GM19239 (cell line): ENCODE data around the gene CITED4.

ENCODE experiments used
- DNase-seq: peaks from one replicate; pipeline ENCODE4 v3.0.0; 2011; ENCODE audit warnings: low spot score; ENCODE audit not compliant: insufficient read length
- FAIRE-seq: peaks from 2 replicates; lab custom pipeline; 2011; peaks lifted over from hg19 to GRCh38; lab: Jason Lieb, UNC

The CITED4 gene

DNA sequence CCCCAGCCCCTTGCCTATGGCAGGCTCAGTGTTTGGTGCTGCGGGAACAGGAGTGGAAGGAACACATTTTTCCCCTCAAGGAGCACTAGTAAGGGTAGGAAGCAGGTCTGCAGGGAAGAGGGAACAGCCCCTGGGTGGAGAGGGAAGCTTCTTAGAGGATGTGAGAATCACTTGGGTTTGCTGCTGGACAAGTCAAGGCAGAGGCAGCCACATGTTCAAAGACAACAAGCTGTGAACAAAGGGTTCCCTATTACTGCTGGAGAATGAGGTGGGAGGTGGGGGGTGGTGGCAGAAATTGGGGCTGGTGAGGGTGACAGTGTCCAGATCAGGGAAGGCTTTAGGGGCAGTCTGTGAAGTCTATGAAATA lies 24.8 kb upstream of the CITED4 start:
- FAIRE-seq (no peak), DNase-seq (no peak)

DNA sequence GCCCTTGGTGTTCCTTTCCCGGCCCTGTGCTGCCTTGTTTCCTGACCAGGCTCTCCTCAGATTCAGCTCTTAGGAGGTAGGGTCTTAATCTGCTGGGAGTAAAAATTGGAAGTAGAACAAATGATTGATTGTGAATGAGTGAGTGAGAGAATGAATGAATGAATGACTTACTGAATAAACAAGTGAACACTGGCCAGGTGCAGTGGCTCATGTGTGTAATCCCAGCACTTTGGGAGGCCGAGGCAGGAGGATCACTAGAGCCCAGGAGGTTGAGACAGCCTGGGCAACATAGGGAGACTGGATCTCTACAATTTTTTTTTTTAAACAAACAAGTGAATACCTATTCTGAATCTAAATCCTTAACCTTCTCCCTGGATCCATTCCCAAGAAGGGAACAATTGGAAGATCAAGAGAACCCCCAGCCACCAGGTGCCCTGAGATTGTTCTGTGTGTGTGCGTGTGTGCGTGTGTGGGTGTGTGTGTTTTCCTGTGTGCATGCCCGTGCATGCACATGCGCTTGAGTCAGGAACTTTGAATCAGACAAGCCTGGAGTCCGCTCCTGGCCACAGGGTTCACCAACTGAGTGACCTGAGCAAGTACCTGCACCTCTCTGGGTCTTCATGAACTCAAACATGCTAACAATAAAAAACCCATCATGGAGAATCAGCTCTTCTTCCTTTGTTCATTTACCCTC lies 24.3 kb upstream of the CITED4 start:
- FAIRE-seq (no peak), DNase-seq (no peak)

DNA sequence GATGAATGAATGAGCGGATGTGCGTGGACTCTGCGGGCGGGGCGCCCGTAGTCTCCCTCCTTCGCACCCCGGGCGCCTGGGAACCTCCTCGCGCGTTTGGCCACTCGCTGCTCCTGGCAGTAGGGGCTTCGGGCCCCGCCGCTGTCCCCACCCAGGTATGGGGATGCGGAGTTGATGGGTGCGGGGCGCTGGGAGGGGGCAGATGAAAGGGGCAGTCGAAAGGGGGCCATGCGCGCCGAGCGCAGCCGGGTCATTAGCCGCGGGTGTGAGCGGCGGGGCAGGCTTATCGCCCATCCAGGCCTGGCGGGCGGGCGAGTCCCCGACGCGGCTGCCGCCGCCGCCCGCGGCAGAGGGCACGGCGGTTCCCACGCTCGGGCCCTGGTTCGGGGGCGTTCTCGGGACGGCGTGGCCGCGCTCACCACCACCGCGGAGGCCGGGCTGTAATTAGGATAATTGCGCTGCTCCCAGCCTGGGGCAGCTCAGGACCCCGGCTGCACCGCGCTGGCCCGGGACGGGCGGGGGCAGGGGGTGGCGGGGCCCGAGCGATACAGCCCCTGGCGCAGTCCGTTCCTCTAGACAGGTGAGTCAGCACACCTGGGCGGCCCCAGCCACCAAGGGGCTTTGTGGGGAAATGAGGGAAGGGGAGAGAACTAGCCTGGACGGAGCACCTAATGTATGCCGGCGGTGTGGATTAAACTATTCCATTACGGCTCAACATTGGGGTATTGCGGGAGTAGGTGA lies 22.1 kb upstream of the CITED4 start:
- FAIRE-seq, result no peak
- no peak for DNase-seq

DNA sequence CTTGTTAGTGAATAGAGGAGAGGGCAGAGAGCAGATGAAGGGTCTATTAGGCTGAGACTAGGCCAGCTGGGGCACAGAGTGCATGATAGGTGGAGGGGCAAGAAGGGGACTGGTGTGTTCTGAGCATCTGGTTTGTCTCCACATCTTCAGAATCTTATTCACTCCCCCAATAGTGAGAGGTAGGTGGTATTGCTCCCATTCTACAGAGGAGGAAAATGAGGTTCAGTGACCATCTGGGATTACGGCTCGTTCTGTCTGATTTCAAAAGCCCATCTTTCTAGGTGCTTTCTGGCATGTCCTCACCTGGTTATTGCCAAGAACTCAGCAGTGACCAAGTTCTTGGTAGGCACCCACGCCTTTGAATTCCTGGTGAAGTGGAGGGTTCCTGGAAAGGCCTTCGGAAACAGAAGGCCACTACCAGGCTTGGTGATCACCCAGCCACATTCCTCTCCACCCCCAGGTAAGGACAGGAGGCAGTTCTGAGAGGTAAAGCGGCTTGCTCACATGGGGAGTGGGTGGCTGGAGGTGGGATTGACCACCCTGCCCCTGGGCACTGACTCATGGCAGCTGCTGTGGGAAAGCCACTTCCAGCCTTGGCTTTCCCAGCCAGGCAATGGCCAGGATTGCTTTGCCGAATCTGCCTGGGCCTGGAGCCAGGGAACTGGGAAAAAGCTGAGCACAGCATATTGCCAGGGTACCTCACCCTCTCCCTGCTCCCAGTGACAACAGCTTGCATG lies 18.8 kb upstream of the CITED4 start:
- DNase-seq, result no peak
- FAIRE-seq, result no peak

DNA sequence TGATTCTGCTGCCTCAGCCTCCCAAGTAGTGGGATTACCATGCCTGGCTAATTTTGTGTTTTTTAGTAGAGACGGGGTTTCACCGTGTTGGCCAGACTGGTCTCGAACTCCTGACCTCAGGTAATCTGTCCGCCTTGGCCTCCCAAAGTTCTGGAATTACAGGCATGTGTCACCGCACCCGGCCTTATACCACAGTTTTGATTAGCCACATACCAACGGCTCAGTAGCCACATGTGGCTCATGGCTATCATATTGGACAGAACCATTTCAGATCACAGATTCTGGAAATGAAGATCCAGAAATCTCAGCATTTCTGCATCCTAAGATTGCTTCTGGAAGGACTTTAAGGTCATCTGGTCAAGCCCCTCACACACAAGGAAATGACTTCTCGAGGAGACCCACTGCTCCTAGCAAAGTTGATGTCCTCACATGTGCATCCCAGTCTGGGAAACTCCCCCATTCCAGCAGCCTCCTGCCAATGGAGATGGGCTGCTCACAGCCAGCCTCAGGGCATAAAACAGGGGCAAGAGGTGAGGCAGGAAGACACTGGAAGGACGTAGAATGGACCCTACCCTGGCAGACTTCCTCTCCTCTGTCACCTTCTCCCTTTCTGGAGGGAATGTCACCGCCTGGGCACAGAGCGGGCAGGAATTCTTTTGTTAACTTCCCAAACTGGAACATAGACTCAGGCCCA lies 17.5 kb upstream of the CITED4 start:
- FAIRE-seq (no peak), DNase-seq (no peak)

DNA sequence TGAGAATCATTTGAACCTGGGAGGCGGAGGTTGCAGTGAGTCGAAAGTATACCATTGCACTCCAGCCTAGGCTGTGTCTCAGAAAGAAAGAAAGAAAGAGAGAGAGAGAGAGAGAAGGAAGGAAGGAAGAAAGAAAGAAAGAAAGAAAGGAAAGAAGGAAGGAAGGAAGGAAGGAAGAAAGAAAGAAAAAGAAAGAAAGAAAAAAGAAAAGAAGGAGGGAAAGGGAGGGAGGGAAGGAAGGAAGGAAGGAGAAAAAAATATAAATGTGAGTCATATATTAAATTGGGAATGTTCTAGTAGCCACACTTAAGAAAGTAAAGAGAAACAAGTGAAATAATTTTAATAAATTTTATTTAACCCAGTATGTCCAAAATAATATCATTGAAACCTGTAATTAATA lies 16.7 kb upstream of the CITED4 start:
- FAIRE-seq (no peak), DNase-seq (no peak)

DNA sequence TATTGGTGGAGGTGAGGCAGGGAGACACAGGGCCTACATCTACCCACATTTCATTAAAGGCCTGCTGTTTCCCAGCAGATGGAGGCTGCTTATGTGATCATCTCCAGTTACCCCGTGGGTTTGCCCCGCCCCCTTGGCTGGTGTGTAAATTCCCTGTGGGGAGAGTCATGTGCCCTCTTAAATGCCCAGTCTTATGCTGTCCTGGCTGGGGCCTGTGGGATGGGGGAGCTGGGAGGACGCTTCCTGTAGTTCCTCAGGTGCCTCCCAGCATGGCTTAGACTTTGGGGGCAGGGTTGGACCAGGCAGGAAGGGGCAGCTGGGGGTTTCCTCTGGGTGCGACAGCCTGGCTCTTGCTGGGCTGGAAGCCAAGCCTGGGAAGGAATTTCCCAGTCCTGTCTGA lies 15.5 kb upstream of the CITED4 start:
- FAIRE-seq (no peak), DNase-seq (no peak)

DNA sequence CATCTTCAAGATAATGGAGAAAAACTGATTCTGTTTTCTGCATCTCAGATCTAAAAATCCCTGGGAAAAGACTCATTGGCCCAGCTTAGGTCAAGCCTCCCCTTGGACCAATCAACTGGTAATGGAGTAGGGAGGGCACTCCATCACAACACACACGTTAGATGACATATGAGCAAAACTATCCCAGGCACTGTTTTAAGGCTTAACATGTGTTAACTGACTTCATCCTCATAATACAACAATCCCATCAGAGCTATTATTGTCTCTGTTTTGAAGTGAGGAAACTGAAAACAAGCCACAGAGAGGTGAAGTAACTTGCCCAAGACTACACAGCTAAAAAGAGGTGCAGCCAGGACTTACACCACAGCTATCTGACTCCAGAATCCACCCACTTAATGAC lies 14.7 kb upstream of the CITED4 start:
- DNase-seq (no peak), FAIRE-seq (no peak)

DNA sequence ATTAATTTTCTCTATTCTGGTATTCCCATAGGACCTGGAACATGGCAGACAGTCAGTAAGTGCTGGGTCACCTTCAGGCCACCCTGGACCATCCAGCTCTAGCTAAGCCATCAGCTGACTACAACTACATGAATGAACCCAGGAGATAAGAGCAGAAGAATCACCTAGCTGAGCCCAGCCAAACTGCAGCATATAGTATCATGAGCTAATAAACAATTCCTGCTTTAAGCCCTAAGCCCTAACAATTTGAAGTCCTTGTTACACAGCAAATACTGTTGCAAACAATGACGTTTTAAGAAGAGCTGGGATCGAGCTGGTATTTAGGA lies 14.2 kb upstream of the CITED4 start:
- no peak for FAIRE-seq
- DNase-seq, result no peak

DNA sequence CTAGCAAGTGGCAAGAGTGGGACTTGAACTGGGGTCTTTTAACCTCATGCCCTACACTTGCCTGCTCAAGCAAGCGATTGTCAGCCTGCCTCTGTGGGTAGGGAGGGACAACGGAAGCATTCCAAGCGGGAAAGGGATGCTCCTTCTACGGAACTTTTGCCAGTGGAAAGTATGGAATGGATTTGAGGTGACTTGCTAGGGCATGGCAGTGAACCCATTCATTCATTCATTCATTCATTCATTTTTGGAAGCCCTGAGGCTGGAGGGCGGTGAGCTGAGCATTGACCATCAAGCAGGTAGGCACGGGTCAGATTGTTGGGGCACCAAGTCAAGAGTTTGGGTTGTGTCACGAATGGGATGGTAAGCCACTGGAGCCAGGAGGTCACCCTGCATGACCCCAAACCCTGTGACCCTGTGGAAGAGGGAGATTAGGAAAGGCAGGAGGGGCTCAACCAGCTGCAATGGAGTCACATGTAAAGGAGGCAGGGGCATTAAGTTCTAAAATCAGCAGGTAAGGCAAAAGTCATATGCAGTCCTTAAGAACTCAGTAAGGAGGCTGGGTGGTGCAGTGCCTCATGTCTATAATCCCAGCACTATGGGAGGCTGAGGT lies 11.8 kb upstream of the CITED4 start:
- FAIRE-seq, result no peak
- no peak for DNase-seq

DNA sequence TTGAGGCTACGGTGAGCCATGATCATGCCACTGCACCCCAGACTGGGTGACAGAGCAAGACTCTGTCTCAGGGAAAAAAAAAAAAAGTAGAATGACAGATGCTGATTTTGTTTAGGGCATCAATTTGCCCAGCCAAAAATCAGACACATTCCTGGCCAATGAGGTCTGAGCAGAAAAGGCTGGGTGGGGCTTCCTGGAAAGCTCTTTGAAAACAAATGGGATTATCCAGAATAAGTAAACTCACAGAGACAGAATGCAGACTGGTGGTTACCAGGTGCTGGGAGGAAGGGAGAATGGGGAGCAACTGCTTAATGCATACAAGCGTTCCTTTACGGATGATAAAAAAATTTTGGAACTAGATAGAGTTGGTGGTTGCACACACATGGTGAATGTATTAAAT lies 10.1 kb upstream of the CITED4 start:
- no peak for FAIRE-seq
- no peak for DNase-seq

DNA sequence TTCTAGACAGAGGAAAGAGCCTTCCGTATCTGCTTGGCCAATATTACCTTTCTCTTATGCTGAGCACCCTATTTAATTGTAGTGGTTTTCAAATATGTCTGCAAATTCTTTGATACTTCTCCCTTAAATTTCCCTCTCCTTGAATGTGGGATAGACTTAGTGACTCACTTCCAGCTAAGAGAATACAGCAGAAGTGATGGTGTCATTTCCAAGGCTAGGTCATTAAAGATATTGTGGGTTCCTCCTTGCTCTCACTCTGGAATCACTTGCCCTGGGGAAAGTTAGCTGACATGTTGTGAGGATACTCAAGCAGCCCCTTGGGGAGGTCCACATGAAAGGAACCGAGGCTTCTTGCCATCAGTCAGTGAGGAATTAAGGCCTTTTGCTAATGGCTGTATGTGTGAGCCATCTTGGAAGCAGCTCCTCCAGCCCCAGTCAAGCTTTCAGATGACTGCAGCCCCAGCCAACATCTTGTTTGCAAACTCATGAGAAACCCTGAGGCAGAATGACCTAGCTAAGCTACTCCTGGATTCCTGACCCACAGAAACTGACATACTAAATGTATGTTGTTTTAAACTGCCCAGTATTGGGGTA lies 8.1 kb upstream of the CITED4 start:
- FAIRE-seq, result no peak

DNA sequence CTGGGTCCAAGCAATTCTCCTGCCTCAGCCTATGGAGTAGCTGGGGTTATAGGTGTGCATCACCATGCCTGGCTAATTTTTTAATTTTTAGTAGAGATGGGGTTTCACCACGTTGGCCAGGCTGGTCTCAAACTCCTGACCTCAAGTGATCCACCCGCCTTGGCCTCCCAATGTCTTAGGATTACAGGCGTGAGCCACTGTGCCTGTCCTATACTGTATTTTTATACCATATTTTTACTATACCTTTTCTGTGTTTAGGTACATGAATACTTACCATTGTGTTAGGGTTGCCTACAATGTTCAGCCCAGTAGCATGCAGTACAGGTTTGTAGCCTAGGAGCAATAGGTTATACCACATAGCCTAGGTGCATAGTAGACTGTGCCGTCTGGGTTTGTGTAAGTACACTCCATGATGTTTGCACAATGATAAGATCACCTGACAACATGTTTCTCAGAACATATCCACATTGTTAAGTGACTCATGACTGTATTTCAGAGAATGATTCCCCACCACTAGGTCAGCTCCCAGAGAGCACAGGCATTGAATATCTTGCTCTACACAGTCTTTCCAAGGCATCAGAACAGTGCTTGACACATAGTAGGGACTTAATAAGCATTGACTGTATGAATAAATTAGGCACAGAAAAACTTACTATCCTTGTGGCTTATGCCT lies 6.0 kb upstream of the CITED4 start:
- FAIRE-seq (no peak), DNase-seq (no peak)

More for the DNA sequence above, 8.1 kb upstream of the CITED4 start:
- DNase-seq, result no peak

DNA sequence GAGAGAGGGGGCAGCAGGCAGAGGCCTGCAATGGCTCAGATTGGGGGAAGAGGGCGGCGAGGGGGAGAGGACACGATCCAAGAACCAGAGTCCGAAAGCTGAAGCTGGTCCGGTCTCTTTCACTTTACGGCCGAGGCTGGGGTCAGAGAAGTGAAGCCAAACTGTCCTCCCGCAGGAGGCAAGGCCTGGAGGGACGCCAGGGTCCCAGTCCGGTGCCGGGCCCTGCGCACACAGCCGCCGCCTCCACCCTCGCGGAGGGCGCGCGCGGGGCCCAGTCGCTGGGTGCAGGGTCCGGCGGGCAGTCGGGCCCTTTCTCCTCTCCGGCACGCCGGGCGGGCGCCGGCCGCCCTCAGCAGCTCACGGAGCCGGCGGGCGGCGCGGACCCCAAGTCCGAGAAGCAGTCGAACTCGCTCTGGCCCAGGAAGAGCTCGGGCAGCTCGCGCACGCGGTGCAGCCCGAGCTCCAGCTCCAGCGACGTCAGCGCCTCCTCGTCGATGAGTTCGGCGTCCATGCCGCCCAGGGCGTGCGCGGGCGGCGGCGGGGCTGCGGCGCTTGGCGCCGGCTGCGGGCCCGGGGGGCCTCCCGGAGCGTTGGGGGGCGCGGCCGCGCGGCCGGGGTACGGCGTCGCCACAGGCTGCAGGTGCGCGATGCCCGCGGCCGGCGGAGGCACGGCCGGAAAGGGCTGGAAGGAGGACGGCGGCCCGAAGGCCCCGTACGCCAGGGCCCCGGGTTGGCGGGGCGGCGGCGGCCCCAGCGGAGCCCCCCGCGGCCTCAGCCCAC lies 749 bp downstream of the CITED4 start:
- FAIRE-seq (no peak), DNase-seq (no peak)

DNA sequence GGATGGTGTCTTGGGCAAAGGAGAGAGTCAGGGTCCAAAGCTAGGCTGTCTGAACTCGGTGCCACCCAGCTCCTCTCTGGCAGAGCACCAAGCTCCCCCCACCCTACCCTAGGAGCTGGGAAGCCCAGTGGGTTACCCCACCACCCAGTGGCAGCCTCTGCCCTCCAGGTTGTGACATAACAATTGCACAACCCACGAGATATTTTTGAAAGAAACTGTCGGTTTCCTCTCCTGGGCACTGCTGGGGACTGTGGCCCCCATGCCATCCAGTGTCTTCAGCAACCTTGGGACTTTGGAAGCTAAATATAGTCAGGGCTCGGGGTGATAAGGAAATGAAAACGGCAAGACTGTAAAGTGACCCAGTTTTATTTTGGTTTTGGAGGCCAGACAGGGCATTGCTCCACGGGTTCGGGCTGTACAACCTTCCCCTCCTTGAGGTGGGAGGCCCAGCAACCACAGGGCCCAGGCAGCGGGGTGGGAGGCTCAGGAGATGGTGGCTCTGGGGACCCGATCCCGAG lies 1.4 kb downstream of the CITED4 start:
- FAIRE-seq (no peak), DNase-seq (no peak)

DNA sequence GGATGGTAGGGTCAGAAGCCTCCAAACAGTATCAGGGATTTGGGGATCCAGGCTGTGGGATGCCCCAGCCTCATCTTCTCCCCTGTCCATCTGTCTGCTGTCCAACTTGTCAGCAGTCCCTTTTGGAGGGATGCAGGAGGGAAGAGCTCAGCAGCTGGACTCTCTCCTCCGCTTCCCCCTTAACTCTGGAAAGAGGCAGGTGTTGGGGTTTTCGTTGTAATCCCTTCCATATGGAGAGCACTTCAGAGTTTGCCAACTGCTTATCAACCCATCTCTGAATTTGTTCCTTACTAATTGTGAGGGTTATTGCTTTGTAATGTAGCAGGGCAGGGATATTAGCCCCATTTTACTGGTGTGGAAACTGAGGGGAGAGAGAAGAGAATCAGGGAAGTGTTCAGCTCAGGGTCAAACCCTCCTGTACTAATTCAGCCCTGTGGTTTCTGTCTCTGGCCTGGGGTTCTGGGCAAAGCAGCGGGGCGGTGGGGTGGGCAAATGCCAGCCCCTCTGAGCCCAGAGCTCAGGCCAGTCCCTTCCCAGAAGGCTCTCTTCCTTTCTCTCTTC lies 3.2 kb downstream of the CITED4 start:
- no peak for FAIRE-seq

DNA sequence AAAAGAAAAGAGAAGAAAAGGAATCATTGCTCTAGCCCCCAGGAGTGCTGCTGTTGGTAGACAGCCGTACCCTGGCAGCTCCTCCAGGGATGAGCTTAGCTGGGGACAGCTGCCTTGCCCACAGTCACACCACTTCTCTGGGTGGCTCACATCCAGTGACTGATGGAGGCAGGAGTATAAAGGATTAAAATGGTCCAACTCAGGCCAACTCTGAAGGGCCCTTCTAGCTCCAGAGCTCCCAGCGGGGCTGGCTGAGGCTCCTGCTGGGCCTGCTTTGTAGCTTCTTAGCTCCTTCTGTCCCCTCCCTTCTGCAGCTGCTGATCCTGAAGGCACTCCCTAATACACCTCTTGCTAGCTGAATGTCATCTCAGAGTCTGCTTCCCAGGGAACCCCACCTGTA lies 4.4 kb downstream of the CITED4 start:
- DNase-seq, result no peak
- FAIRE-seq, result no peak

More for the DNA sequence above, 3.2 kb downstream of the CITED4 start:
- no peak for DNase-seq

DNA sequence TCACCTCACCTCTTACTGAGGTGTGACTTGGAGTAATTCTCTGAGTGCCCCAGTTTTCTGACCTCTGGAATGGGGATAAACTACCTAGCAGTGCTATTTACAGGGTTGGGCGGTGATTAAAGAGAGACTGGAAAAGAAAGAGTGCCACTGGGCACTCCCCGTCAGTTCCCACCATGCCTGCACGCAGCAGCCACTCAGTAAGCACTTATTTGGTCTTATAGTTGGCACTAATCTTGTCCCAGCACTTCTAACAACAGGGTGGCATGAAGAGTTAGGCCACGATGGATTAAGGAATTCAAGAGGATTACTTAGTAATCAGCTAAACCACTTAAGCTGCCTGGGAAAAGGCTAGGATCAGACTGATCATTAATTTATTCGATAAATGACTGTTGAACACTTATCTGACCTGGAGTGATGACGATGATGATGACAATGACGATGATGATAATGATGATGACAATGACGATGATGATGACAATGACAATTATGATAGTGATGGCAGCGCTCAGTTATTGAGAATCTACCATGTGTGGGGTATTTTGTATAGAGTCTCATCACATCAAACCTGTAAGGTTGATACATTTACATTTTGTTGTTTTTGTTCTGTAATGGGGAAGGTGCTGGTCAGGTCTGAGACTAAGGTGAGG lies 5.4 kb downstream of the CITED4 start:
- FAIRE-seq, result no peak
- no peak for DNase-seq
